A673 (cell line): ENCODE results near the gene TNFRSF9. TPM values are rescaled to one million over a fixed set of nuclear protein-coding genes. Genes with fewer than 3 reads are reported as not detected.

Source experiments
- BruUV-seq: library from RNA; stranded (reverse); fragments of 400-500 nt; replicated peaks from 2 replicates; lab custom pipeline; 2021; lab: Mats Ljungman, UMichigan
- CTCF ChIA-PET: fragments of 300-600 bp; sonication (Branson Sonifier 250); formaldehyde crosslinking; loops from one replicate; lab custom pipeline; 2022; ENCODE audit warnings: antibody characterized with exemption; lab: Charles Lee
- POLR2A ChIA-PET: fragments of 300-600 bp; sonication (Branson Sonifier 250); formaldehyde crosslinking; loops from one replicate; lab custom pipeline; 2022; ENCODE audit warnings: antibody characterized with exemption; ENCODE audit not compliant: low non-redundant PET; lab: Charles Lee
- DNase-seq: peaks from one replicate; pipeline ENCODE4 v3.0.0-alpha.2; 2015; ENCODE audit warnings: low spot score
- H3K27ac ChIP-seq: fragments of 200-600 bp; sonication (generic); 2 replicates; pipeline ENCODE4 v1.5.1; 2016; ENCODE audit warnings: mixed run types, low read depth, mild to moderate bottlenecking, mixed read lengths, antibody characterized with exemption, low read length; ENCODE audit not compliant: poor library complexity, severe bottlenecking
- H3K27me3 ChIP-seq: fragments of 200-600 bp; sonication (generic); replicated peaks from 2 replicates; pipeline ENCODE4 v1.6.1; 2017; ENCODE audit warnings: mixed run types, low read depth, mild to moderate bottlenecking, mixed read lengths, antibody characterized with exemption, low read length; ENCODE audit not compliant: insufficient read depth, poor library complexity
- H3K36me3 ChIP-seq: fragments of 200-600 bp; sonication (generic); 2 replicates; pipeline ENCODE4 v1.6.1; 2016; ENCODE audit warnings: mixed run types, mild to moderate bottlenecking, mixed read lengths, antibody characterized with exemption, low read length; ENCODE audit not compliant: insufficient read depth, poor library complexity, severe bottlenecking
- H3K4me1 ChIP-seq: fragments of 200-600 bp; sonication (generic); 2 replicates; pipeline ENCODE4 v1.6.1; 2017; ENCODE audit warnings: mixed run types, mild to moderate bottlenecking, mixed read lengths, antibody characterized with exemption, low read length; ENCODE audit not compliant: insufficient read depth, poor library complexity, severe bottlenecking
- H3K4me3 ChIP-seq: fragments of 200-600 bp; sonication (generic); 2 replicates; pipeline ENCODE4 v1.5.1; 2016; ENCODE audit warnings: low read depth, mixed run types, mild to moderate bottlenecking, mixed read lengths, low read length; ENCODE audit not compliant: poor library complexity, severe bottlenecking
- H3K9me3 ChIP-seq: fragments of 200-600 bp; sonication (generic); 2 replicates; pipeline ENCODE4 v1.6.1; 2016; ENCODE audit warnings: mixed run types, low read depth, mild to moderate bottlenecking, mixed read lengths, antibody characterized with exemption, low read length; ENCODE audit not compliant: poor library complexity, severe bottlenecking
- EZH2 ChIP-seq: fragments of 200-600 bp; sonication (generic); IDR thresholded peaks from 2 replicates; pipeline ENCODE4 v1.6.1; 2017; ENCODE audit warnings: borderline replicate concordance, low read depth, mild to moderate bottlenecking, mixed read lengths, antibody characterized with exemption, low read length; ENCODE audit not compliant: poor library complexity, severe bottlenecking
- intact Hi-C: fragments of 100-400 bp; cut with micrococcal nuclease; formaldehyde crosslinking; loops from one replicate; pipeline ENCODE4 v1.10.0; 2022; ENCODE audit not compliant: unreplicated experiment
- total RNA-seq: library from RNA; stranded (reverse); gene quantifications from 2 replicates; pipeline ENCODE4 v1.2.3, GENCODE V29; 2021
- TF ChIP-seq, protein P1 (sequence below): fragments of 300-800, 200-600 bp; sonication (generic); conservative IDR thresholded peaks from 2 replicates; pipeline ENCODE4 v1.5.1; 2017; ENCODE audit warnings: low read depth, mild to moderate bottlenecking, antibody characterized with exemption, low read length, moderate library complexity, mixed read lengths

Gene TNFRSF9
- total RNA-seq, 1 experiment from 2014 or later: 1.8 TPM

DNA sequence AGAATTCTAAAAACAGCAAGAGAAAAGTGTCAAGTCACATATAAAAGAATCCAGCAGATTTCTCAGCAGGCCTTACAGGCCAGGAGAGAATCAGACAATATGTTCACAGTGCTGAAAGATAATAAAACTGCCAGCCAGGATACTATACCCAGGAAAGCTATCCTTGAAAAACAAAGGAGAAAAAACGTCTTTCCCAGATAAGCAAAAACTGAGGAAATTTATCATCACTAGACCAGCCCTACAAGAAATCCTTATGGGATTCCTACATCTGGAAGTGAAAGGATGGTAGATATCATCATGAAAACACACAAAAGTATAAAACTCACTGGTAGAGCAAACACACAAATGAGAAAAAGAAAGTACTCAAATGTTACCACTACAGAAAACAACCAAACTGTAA, 62.6 kb downstream of the TNFRSF9 start:
- POLR2A ChIA-PET: no interaction called here
- CTCF ChIA-PET: no interaction called here
- TF ChIP-seq, protein P1, sequence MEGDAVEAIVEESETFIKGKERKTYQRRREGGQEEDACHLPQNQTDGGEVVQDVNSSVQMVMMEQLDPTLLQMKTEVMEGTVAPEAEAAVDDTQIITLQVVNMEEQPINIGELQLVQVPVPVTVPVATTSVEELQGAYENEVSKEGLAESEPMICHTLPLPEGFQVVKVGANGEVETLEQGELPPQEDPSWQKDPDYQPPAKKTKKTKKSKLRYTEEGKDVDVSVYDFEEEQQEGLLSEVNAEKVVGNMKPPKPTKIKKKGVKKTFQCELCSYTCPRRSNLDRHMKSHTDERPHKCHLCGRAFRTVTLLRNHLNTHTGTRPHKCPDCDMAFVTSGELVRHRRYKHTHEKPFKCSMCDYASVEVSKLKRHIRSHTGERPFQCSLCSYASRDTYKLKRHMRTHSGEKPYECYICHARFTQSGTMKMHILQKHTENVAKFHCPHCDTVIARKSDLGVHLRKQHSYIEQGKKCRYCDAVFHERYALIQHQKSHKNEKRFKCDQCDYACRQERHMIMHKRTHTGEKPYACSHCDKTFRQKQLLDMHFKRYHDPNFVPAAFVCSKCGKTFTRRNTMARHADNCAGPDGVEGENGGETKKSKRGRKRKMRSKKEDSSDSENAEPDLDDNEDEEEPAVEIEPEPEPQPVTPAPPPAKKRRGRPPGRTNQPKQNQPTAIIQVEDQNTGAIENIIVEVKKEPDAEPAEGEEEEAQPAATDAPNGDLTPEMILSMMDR: no peak
- no peak for TF ChIP-seq EZH2

DNA sequence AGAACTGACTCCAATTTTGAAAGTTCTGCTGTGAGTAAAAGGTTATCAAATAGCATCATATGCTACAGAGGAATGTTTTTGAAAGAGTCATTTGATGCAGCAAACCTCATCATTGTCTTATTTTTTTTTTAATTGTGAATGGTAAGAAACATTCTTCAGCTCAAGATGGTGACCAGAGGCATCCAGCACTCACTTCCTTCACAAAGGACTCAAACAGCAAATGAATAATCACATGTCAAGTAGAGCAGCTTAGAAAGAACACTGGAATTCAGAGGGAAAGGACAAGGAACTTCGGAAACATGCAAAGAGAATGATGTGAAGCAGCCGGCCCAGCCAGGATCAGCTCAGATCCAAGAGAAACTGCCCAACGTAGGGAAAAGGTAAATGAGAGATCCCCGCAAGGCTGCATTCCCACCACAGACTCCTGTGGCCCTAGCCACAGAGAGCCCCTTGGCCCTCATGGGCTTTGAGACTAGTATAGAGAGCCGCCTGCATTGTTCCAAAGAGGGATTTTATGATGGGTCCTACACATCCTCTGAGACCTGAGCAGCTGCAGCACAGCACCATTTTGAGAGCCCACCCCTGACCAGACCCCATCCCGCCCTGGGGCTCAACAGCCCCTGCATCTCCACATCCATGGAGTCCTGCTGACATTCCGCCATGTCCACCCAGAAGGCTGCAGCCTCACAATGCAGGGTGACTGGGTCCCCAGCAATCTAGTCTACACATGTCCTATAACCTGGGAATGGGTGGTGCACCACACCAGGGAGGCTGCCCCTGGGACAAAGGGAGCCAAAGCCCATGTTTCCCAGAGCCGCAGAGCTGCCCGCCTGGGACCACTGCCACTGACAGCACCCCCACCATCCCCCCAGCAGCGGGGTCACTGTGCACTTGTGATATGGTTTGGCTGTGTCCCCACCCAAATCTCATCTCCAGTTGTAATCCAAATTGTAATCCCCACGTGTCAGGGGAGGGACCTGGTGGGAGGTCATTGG, 66.5 kb downstream of the TNFRSF9 start:
- Histone ChIP-seq H3K27me3 (no peaks in the 10 kb centered on the region), H3K9me3 (no peaks in the 10 kb centered on the region), H3K36me3 (no peaks in the 10 kb centered on the region), H3K27ac (no peak overlapping the region), H3K4me1 (no peaks in the 10 kb centered on the region), H3K4me3 (no peak overlapping the region)
- BruUV-seq: no TSS peak
- no peak for DNase-seq
- ChIA-PET POLR2A (interaction anchor here (0.6 kb wide), 1 partner anchor 30 kb away, joined by 3 read pairs; no protein-coding TSS in a partner anchor), CTCF (interaction anchor here (0.6 kb wide), 1 partner anchor 52 kb away, joined by 3 read pairs; no protein-coding TSS in a partner anchor)
- TF ChIP-seq, protein P1: no peak
- intact Hi-C loops: no loop called here

More for the DNA sequence above, 62.6 kb downstream of the TNFRSF9 start:
- DNase-seq: no peak
- Histone ChIP-seq H3K36me3 (no peaks in the 10 kb centered on the region), H3K4me1 (no peaks in the 10 kb centered on the region), H3K27ac (no peak overlapping the region), H3K4me3 (no peak overlapping the region), H3K9me3 (no peaks in the 10 kb centered on the region), H3K27me3 (no peaks in the 10 kb centered on the region)
- intact Hi-C loops: no loop called here
- no TSS peak for BruUV-seq

DNA sequence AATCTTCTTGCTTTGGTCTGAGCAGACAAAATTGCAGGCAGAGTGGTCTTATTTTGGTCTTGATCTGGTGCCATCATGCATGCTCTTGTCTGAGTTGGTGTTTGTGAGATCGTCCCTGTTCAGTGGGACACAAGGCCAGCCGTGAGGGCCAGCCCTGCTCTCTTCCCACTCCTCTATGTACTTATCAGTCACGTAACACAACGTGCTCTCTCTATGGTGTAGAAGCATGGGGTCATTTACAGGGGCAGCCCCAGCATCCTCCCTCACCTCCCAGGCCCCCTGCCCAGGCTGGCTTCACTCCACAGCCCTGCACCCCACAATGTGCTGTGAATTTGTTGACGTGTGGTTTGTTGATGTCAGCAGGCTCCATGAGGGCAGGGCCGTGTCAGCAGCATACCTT, 69.5 kb downstream of the TNFRSF9 start:
- H3K4me3 ChIP-seq: no peak overlapping the region
- intact Hi-C loops: no loop called here
- no peaks in the 10 kb centered on the region for H3K9me3 ChIP-seq
- H3K4me1 ChIP-seq: no peaks in the 10 kb centered on the region
- no TSS peak for BruUV-seq
- no peaks in the 10 kb centered on the region for H3K36me3 ChIP-seq
- no peaks in the 10 kb centered on the region for H3K27me3 ChIP-seq
- DNase-seq: no peak
- POLR2A ChIA-PET: no interaction called here
- no peak for TF ChIP-seq EZH2
- TF ChIP-seq, protein P1: no peak
- H3K27ac ChIP-seq: no peak overlapping the region
- CTCF ChIA-PET: no interaction called here
